Measurements from ENCODE around the gene CREB3. TPM values are rescaled to one million over a fixed set of nuclear protein-coding genes. Genes with fewer than 3 reads are reported as not detected.

CREB3 gene
- total and polyA plus RNA-seq, 5 donors from 2014 or later: 14.6 to 36.4 (median 34.5) TPM

GRCh38 chr9:35756275-35757225, 24.1 kb downstream of the CREB3 start:
- H3K9me3 ChIP-seq (ENCODE audit: control insufficient read depth in 2 of 2, low read length in 2 of 2): no peaks in the 10 kb centered on the region
- Mint-ChIP-seq H3K4me3 (peak overlapping the region; percentile 90 to 100 (median 97)), H3K36me3 (peaks cover 27% of the 10 kb centered on the region), H3K27ac (peak overlapping the region; percentile 93 to 97 (median 94)), H3K9me3 (no peaks in the 10 kb centered on the region), H3K4me1 (peaks cover 8 to 59% (median 45%) of the 10 kb centered on the region in 4 donors), H3K27me3 (no peaks in the 10 kb centered on the region)
- peaks cover 33% of the 10 kb centered on the region for H3K36me3 ChIP-seq (ENCODE audit: control insufficient read depth, insufficient read depth, low read length)
- peak; percentile 85 for ATAC-seq (ENCODE audit: low read depth in 2 of 2)
- DNase-seq: peak; percentile 60 to 87 (median 74)
- H3K27me3 ChIP-seq (ENCODE audit: control insufficient read depth, insufficient read depth, low read length): no peaks in the 10 kb centered on the region
- H3K27ac ChIP-seq (ENCODE audit: insufficient read depth, low read length, poor library complexity, severe bottlenecking): peak overlapping the region; percentile 75
- peaks cover 24% of the 10 kb centered on the region for H3K4me1 ChIP-seq (ENCODE audit: control insufficient read depth, insufficient read depth, low read length, poor library complexity, severe bottlenecking)
- peak overlapping the region; percentile 87 for H3K4me3 ChIP-seq (ENCODE audit: low read depth, low read length)

DNA sequence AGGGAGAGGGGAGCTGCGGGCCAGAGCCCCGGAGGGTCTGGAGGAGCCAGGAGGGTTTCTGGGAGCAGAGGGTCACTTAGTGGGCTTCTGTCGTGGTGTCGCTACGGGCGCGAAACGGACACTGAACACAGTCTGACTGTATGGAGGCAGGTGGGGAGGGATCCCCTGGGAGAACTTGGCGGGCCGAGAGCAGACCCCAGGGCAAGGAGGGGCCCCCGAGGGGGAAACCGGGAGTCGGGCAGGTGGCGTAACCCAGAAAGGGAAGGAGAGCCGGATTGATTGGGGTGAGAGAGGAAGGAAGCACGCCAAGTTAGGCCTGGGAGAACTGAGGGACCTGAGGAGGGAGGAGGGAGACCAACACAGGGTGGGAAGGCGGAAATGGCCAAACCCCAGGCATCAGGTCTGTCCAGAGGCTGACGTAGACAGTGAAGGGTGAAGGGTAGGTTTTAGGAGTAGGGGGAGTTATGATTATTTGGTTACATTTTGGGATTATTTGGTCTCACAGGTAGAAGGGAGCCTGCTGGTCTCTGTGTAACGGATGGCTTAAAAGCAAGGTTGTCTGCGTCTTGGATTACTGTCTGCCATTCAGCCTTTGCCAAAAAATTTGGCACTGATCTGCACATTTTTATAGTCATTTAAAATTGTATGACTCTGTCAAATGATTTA, 24.9 kb downstream of the CREB3 start:
- Histone ChIP-seq H3K27me3 (ENCODE audit: control insufficient read depth, insufficient read depth, low read length) (no peaks in the 10 kb centered on the region), H3K4me1 (ENCODE audit: control insufficient read depth, insufficient read depth, low read length, poor library complexity, severe bottlenecking) (peaks cover 24% of the 10 kb centered on the region), H3K27ac (ENCODE audit: insufficient read depth, low read length, poor library complexity, severe bottlenecking) (peak overlapping the region; percentile 75), H3K9me3 (ENCODE audit: control insufficient read depth in 2 of 2, low read length in 2 of 2) (no peaks in the 10 kb centered on the region), H3K4me3 (ENCODE audit: low read depth, low read length) (peak overlapping the region; percentile 87), H3K36me3 (ENCODE audit: control insufficient read depth, insufficient read depth, low read length) (peaks cover 25% of the 10 kb centered on the region)
- H3K4me3 Mint-ChIP-seq: peak overlapping the region; percentile 95 to 100 (median 98)
- peaks cover 23% of the 10 kb centered on the region for H3K36me3 Mint-ChIP-seq
- H3K9me3 Mint-ChIP-seq: no peaks in the 10 kb centered on the region
- peak in 1 of 3 donors; percentile 49 for DNase-seq
- H3K4me1 Mint-ChIP-seq: peaks cover 13 to 63% (median 49%) of the 10 kb centered on the region in 4 donors
- H3K27ac Mint-ChIP-seq: peak overlapping the region; percentile 94 to 98 (median 95)
- no peaks in the 10 kb centered on the region for H3K27me3 Mint-ChIP-seq
- ATAC-seq (ENCODE audit: low read depth in 2 of 2): peak in 1 of 2 donors; percentile 6

GRCh38 chr9:35757892-35758275, 25.4 kb downstream of the CREB3 start:
- Mint-ChIP-seq H3K9me3 (no peaks in the 10 kb centered on the region), H3K36me3 (peaks cover 18% of the 10 kb centered on the region), H3K27me3 (no peaks in the 10 kb centered on the region), H3K27ac (peak overlapping the region; percentile 70 to 94 (median 94)), H3K4me1 (peaks cover 15 to 61% (median 50%) of the 10 kb centered on the region in 4 donors), H3K4me3 (peak overlapping the region; percentile 95 to 100 (median 98))
- Histone ChIP-seq H3K36me3 (ENCODE audit: control insufficient read depth, insufficient read depth, low read length) (peaks cover 20% of the 10 kb centered on the region), H3K4me1 (ENCODE audit: control insufficient read depth, insufficient read depth, low read length, poor library complexity, severe bottlenecking) (peaks cover 24% of the 10 kb centered on the region), H3K9me3 (ENCODE audit: control insufficient read depth in 2 of 2, low read length in 2 of 2) (no peaks in the 10 kb centered on the region), H3K27me3 (ENCODE audit: control insufficient read depth, insufficient read depth, low read length) (no peaks in the 10 kb centered on the region), H3K27ac (ENCODE audit: insufficient read depth, low read length, poor library complexity, severe bottlenecking) (peak overlapping the region; percentile 75), H3K4me3 (ENCODE audit: low read depth, low read length) (peak overlapping the region; percentile 87)
- no peak for DNase-seq
- ATAC-seq (ENCODE audit: low read depth in 2 of 2): no peak

DNA sequence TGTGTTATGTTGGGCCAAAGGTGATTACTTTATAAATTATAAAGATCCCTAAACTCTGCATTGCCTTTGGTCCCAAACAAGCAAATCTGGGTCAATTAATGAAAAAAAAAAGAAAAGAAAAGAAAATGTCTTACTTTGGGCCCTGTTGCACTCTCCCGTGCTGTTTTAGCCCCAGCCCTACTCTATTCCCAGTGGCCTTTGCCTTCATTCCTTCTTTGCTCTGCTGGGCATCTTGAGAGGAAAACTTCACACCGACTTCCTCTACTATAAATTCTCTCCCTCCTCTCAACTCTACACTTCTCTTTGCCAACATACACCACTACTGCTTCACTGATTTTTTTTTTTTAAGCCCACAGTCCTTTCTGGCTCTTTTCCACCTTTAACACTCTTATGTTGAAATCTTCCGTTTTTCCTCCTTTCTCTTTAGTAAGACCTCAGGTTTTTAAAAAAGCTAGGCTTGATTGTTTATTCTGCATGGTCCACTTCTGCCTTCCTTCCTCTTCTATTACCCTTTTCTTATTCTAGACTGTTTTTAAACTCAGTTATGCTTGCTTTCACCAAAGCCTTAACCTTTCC, 26.1 kb downstream of the CREB3 start:
- Mint-ChIP-seq H3K36me3 (peaks cover 14% of the 10 kb centered on the region), H3K27me3 (no peaks in the 10 kb centered on the region), H3K4me1 (peaks cover 15 to 60% (median 54%) of the 10 kb centered on the region in 4 donors), H3K9me3 (no peaks in the 10 kb centered on the region), H3K27ac (peak overlapping the region; percentile 26 to 94 (median 94)), H3K4me3 (peak overlapping the region; percentile 81 to 97 (median 90))
- DNase-seq: no peak
- ATAC-seq (ENCODE audit: low read depth in 2 of 2): no peak
- peaks cover 24% of the 10 kb centered on the region for H3K4me1 ChIP-seq (ENCODE audit: control insufficient read depth, insufficient read depth, low read length, poor library complexity, severe bottlenecking)
- H3K9me3 ChIP-seq (ENCODE audit: control insufficient read depth in 2 of 2, low read length in 2 of 2): no peaks in the 10 kb centered on the region
- no peaks in the 10 kb centered on the region for H3K27me3 ChIP-seq (ENCODE audit: control insufficient read depth, insufficient read depth, low read length)
- H3K27ac ChIP-seq (ENCODE audit: insufficient read depth, low read length, poor library complexity, severe bottlenecking): no peak overlapping the region
- peaks cover 14% of the 10 kb centered on the region for H3K36me3 ChIP-seq (ENCODE audit: control insufficient read depth, insufficient read depth, low read length)
- H3K4me3 ChIP-seq (ENCODE audit: low read depth, low read length): peak overlapping the region; percentile 26

GRCh38 chr9:35759795-35760194, 27.3 kb downstream of the CREB3 start:
- Histone ChIP-seq H3K9me3 (ENCODE audit: control insufficient read depth in 2 of 2, low read length in 2 of 2) (no peaks in the 10 kb centered on the region), H3K4me3 (ENCODE audit: low read depth, low read length) (no peak overlapping the region), H3K4me1 (ENCODE audit: control insufficient read depth, insufficient read depth, low read length, poor library complexity, severe bottlenecking) (peaks cover 24% of the 10 kb centered on the region), H3K36me3 (ENCODE audit: control insufficient read depth, insufficient read depth, low read length) (peaks cover 6% of the 10 kb centered on the region), H3K27me3 (ENCODE audit: control insufficient read depth, insufficient read depth, low read length) (no peaks in the 10 kb centered on the region), H3K27ac (ENCODE audit: insufficient read depth, low read length, poor library complexity, severe bottlenecking) (no peak overlapping the region)
- Mint-ChIP-seq H3K4me1 (peaks cover 15 to 63% (median 55%) of the 10 kb centered on the region in 4 donors), H3K9me3 (no peaks in the 10 kb centered on the region), H3K27me3 (no peaks in the 10 kb centered on the region), H3K4me3 (peak overlapping the region; percentile 4 to 87 (median 40)), H3K36me3 (peaks cover 11% of the 10 kb centered on the region), H3K27ac (no peak overlapping the region)
- ATAC-seq (ENCODE audit: low read depth in 2 of 2) (no peak), DNase-seq (no peak)

DNA sequence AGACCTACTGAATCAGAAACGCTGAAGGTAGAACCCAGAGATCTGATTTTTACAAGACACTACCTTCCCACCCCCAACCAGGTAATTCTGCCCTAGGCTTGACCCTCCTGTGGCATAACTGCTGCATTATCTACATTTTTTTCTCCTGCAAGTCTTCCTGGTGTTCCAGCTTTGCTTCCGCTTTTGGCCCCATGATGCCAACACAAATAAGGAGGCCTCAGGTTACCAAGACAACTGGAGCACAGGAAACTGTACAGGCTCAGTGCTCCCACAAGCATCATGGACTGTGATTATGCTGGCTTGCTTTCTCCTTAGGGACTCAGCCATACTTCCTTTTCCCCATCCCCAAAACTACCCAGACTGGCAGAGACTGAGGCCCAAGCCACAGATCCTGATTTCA, 28.2 kb downstream of the CREB3 start:
- Histone ChIP-seq H3K36me3 (ENCODE audit: control insufficient read depth, insufficient read depth, low read length) (peaks cover 6% of the 10 kb centered on the region), H3K4me1 (ENCODE audit: control insufficient read depth, insufficient read depth, low read length, poor library complexity, severe bottlenecking) (peaks cover 24% of the 10 kb centered on the region), H3K27ac (ENCODE audit: insufficient read depth, low read length, poor library complexity, severe bottlenecking) (no peak overlapping the region), H3K27me3 (ENCODE audit: control insufficient read depth, insufficient read depth, low read length) (no peaks in the 10 kb centered on the region), H3K9me3 (ENCODE audit: control insufficient read depth in 2 of 2, low read length in 2 of 2) (no peaks in the 10 kb centered on the region), H3K4me3 (ENCODE audit: low read depth, low read length) (no peak overlapping the region)
- H3K27ac Mint-ChIP-seq: peak overlapping the region in 1 of 3 donors; percentile 42
- H3K36me3 Mint-ChIP-seq: peaks cover 11% of the 10 kb centered on the region
- ATAC-seq (ENCODE audit: low read depth in 2 of 2): no peak
- H3K9me3 Mint-ChIP-seq: no peaks in the 10 kb centered on the region
- no peaks in the 10 kb centered on the region for H3K27me3 Mint-ChIP-seq
- peaks cover 15 to 61% (median 54%) of the 10 kb centered on the region in 4 donors for H3K4me1 Mint-ChIP-seq
- no peak for DNase-seq
- peak overlapping the region in 1 of 4 donors; percentile 21 for H3K4me3 Mint-ChIP-seq

DNA sequence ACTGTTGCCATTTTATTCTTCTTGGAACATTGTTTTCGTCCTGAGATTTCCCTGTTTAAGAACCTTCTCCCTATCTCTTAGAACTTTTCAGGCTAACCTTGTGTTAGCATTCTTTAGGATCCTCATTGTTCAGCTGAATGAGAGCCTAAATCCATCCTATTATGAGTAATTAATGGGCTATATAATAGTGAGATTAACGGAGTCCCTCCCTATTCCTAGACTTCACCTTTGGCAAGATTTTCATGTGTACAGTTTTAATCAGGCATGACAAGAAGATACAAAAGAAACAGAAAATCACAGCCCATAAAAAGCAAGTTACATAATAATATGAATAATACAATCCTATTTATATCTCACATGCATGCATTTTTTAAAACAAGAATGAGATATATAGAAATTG, 30.7 kb downstream of the CREB3 start:
- H3K36me3 Mint-ChIP-seq: peaks cover 7% of the 10 kb centered on the region
- no peak overlapping the region for H3K27ac ChIP-seq (ENCODE audit: insufficient read depth, low read length, poor library complexity, severe bottlenecking)
- no peaks in the 10 kb centered on the region for H3K27me3 Mint-ChIP-seq
- peaks cover 30 to 53% (median 45%) of the 10 kb centered on the region in 4 donors for H3K4me1 Mint-ChIP-seq
- ATAC-seq (ENCODE audit: low read depth in 2 of 2): no peak
- DNase-seq: no peak
- H3K4me3 ChIP-seq (ENCODE audit: low read depth, low read length): no peak overlapping the region
- H3K9me3 Mint-ChIP-seq: no peaks in the 10 kb centered on the region
- H3K4me3 Mint-ChIP-seq: no peak overlapping the region
- no peaks in the 10 kb centered on the region for H3K27me3 ChIP-seq (ENCODE audit: control insufficient read depth, insufficient read depth, low read length)
- H3K27ac Mint-ChIP-seq: no peak overlapping the region
- H3K4me1 ChIP-seq (ENCODE audit: control insufficient read depth, insufficient read depth, low read length, poor library complexity, severe bottlenecking): peaks cover 6% of the 10 kb centered on the region
- no peaks in the 10 kb centered on the region for H3K9me3 ChIP-seq (ENCODE audit: control insufficient read depth in 2 of 2, low read length in 2 of 2)
- H3K36me3 ChIP-seq (ENCODE audit: control insufficient read depth, insufficient read depth, low read length): peaks cover 6% of the 10 kb centered on the region

All from CD4-positive, CD25-positive, alpha-beta regulatory T cell (primary cell).